Measurements from ENCODE around the gene MOV10L1. TPM values are rescaled to one million over a fixed set of nuclear protein-coding genes. Genes with fewer than 3 reads are reported as not detected.

Gene MOV10L1
- total and polyA plus RNA-seq, 12 donors: 0.16 to 0.42 (median 0.26) TPM; not detected in 8

GRCh38 chr22:50141891-50142363 is 52.1 kb downstream of the MOV10L1 start:
- no peak overlapping the region for H3K4me3 ChIP-seq
- no peaks in the 10 kb centered on the region for H3K9me3 ChIP-seq
- no peaks in the 10 kb centered on the region for H3K36me3 ChIP-seq
- WGBS, 2 donors: 27 to 28% methylated on average over 11 of the region's 11 CpGs
- peaks cover 0 to 7% (median 0%) of the 10 kb centered on the region in 9 donors for H3K4me1 ChIP-seq
- DNase-seq (no peak), ATAC-seq (no peak)
- peaks cover 0 to 42% (median 27%) of the 10 kb centered on the region in 7 donors for H3K27me3 ChIP-seq
- no peak for TF ChIP-seq CTCF (IDR thresholded peaks at IDR 0.05)
- no peak overlapping the region for H3K27ac ChIP-seq
- intact Hi-C loops (cut with DNase I): no loop called here

- intact Hi-C loops (cut with DNase I): no loop called here
- Histone ChIP-seq H3K36me3 (no peaks in the 10 kb centered on the region), H3K27ac (no peak overlapping the region), H3K4me3 (no peak overlapping the region), H3K9me3 (no peaks in the 10 kb centered on the region), H3K4me1 (peaks cover 0 to 12% (median 0%) of the 10 kb centered on the region in 9 donors), H3K27me3 (peaks cover 0 to 42% (median 27%) of the 10 kb centered on the region in 7 donors)
- DNase-seq (no peak), ATAC-seq (no peak)
- 76 to 78% methylated on average over 7 of the region's 7 CpGs for WGBS, 2 donors
- no peak for TF ChIP-seq CTCF (IDR thresholded peaks at IDR 0.05)
These were observed 53.3 kb downstream of the MOV10L1 start for GRCh38 chr22:50143096-50143495.

- WGBS, 2 donors: 85 to 87% methylated on average over 18 of the region's 18 CpGs
- Histone ChIP-seq H3K27me3 (peaks cover 0 to 42% (median 27%) of the 10 kb centered on the region in 7 donors), H3K27ac (no peak overlapping the region), H3K4me3 (no peak overlapping the region), H3K36me3 (no peaks in the 10 kb centered on the region), H3K9me3 (no peaks in the 10 kb centered on the region), H3K4me1 (peaks cover 0 to 16% (median 0%) of the 10 kb centered on the region in 9 donors)
- DNase-seq (no peak), ATAC-seq (no peak)
- intact Hi-C loops (cut with DNase I): no loop called here
- no peak for TF ChIP-seq CTCF (IDR thresholded peaks at IDR 0.05)
These were observed 54.3 kb downstream of the MOV10L1 start for GRCh38 chr22:50144005-50144614.

GRCh38 chr22:50145721-50146438 is 56.1 kb downstream of the MOV10L1 start:
- 55 to 59% methylated on average over 25 of the region's 25 CpGs for WGBS, 2 donors

More at GRCh38 chr22:50145721-50146438, 56.1 kb downstream of the MOV10L1 start:
- no peak for TF ChIP-seq CTCF (IDR thresholded peaks at IDR 0.05)
- intact Hi-C loops (cut with DNase I): loop anchor here in 4 of 10 donors (1.0 to 5.0 kb wide), 4 partner anchors 64 to 69 kb away; no protein-coding TSS in a partner anchor
- H3K27me3 ChIP-seq: peaks cover 0 to 41% (median 25%) of the 10 kb centered on the region in 7 donors
- H3K4me3 ChIP-seq: no peak overlapping the region
- ATAC-seq (peak in 1 of 8 donors; percentile 10), DNase-seq (no peak)
- no peaks in the 10 kb centered on the region for H3K9me3 ChIP-seq
- H3K27ac ChIP-seq: no peak overlapping the region
- no peaks in the 10 kb centered on the region for H3K36me3 ChIP-seq
- peaks cover 0 to 20% (median 0%) of the 10 kb centered on the region in 9 donors for H3K4me1 ChIP-seq

Measured in heart right ventricle (tissue), 16 donors.